Smooth muscle cell (in vitro differentiated cells): ENCODE data around the gene APOM. TPM values are rescaled to one million over a fixed set of nuclear protein-coding genes. Genes with fewer than 3 reads are reported as not detected.

ENCODE experiments used
- DNase-seq: peaks from one replicate; lab custom pipeline; 2025; ENCODE audit not compliant: unreplicated experiment; lab: John Stamatoyannopoulos, UW
- H2AFZ ChIP-seq: fragments of 200-600 bp; sonication (generic); 2 replicates; pipeline ENCODE4 v1.6.0; 2016; ENCODE audit warnings: antibody characterized with exemption, low read depth, mild to moderate bottlenecking
- H3F3A ChIP-seq: fragments of 200-600 bp; sonication (generic); 2 replicates; pipeline ENCODE4 v1.6.0; 2017; ENCODE audit warnings: antibody characterized with exemption, low read depth
- H3K27ac ChIP-seq: fragments of 200-600 bp; sonication (generic); 2 replicates; pipeline ENCODE4 v1.5.1; 2016; ENCODE audit warnings: low read depth, mild to moderate bottlenecking
- H3K27me3 ChIP-seq: fragments of 200-600 bp; sonication (generic); 2 replicates; pipeline ENCODE4 v1.6.1; 2016; ENCODE audit warnings: low read depth, mild to moderate bottlenecking
- H3K36me3 ChIP-seq: fragments of 200-600 bp; sonication (generic); 2 replicates; pipeline ENCODE4 v1.5.1; 2016; ENCODE audit warnings: low read depth
- H3K4me1 ChIP-seq: fragments of 200-600 bp; sonication (generic); 2 replicates; pipeline ENCODE4 v1.5.1; 2016; ENCODE audit warnings: low read depth
- H3K4me2 ChIP-seq: fragments of 200-600 bp; sonication (generic); 2 replicates; pipeline ENCODE4 v1.6.0; 2016; ENCODE audit warnings: mild to moderate bottlenecking
- H3K4me3 ChIP-seq: fragments of 200-600 bp; sonication (generic); 2 replicates; pipeline ENCODE4 v1.5.1; 2016; ENCODE audit warnings: mild to moderate bottlenecking
- H3K79me2 ChIP-seq: fragments of 200-600 bp; sonication (generic); 2 replicates; pipeline ENCODE4 v1.6.0; 2016; ENCODE audit warnings: low read depth, mild to moderate bottlenecking
- H3K9ac ChIP-seq: fragments of 200-600 bp; sonication (generic); 2 replicates; pipeline ENCODE4 v1.6.0; 2016; ENCODE audit warnings: low read depth
- H3K9me3 ChIP-seq: fragments of 200-600 bp; sonication (generic); replicated peaks from 2 replicates; pipeline ENCODE4 v1.5.1; 2016; ENCODE audit warnings: low read depth
- H4K20me1 ChIP-seq: fragments of 200-600 bp; sonication (generic); 2 replicates; pipeline ENCODE4 v1.6.0; 2016; ENCODE audit warnings: low read depth
- WGBS: methylation state at CpG from one replicate; pipeline ENCODE4 v1.1.7; 2016; ENCODE audit warnings: low lambda C conversion rate; 5-methylcytosine and 5-hydroxymethylcytosine counted together
- polyA plus RNA-seq: library from polyadenylated mRNA; unstranded; fragments of >200 nt; fragmentation: Nextera tagmentation; extraction: Ambion mirVana; gene quantifications from 2 replicates; pipeline ENCODE4 v1.2.1, GENCODE V29; 2016
- total RNA-seq: library from RNA; depleted of rRNA; stranded (reverse); fragments of >200 nt; gene quantifications from 2 replicates; pipeline ENCODE4 v1.2.3, GENCODE V29; 2014
- TF ChIP-seq, protein P1 (sequence below): fragments of 200-600 bp; sonication (generic); IDR thresholded peaks from 2 replicates; pipeline ENCODE4 v1.5.1; 2017; ENCODE audit warnings: borderline replicate concordance, mild to moderate bottlenecking, antibody characterized with exemption; ENCODE audit not compliant: insufficient read depth, poor library complexity, severe bottlenecking

APOM gene
- total and polyA plus RNA-seq, 2 experiments from 2014 or later, result 2.3 to 2.7 TPM

GRCh38 chr6:31631681-31632278 lies 23.9 kb upstream of the APOM start:
- WGBS, result 96% methylated on average over 31 of the region's 32 CpGs
- peaks cover 20% of the 10 kb centered on the region for H3K79me2 ChIP-seq
- peaks cover 34% of the 10 kb centered on the region for H3K36me3 ChIP-seq

GRCh38 chr6:31632279-31632946 lies 23.3 kb upstream of the APOM start:
- TF ChIP-seq, protein P1, sequence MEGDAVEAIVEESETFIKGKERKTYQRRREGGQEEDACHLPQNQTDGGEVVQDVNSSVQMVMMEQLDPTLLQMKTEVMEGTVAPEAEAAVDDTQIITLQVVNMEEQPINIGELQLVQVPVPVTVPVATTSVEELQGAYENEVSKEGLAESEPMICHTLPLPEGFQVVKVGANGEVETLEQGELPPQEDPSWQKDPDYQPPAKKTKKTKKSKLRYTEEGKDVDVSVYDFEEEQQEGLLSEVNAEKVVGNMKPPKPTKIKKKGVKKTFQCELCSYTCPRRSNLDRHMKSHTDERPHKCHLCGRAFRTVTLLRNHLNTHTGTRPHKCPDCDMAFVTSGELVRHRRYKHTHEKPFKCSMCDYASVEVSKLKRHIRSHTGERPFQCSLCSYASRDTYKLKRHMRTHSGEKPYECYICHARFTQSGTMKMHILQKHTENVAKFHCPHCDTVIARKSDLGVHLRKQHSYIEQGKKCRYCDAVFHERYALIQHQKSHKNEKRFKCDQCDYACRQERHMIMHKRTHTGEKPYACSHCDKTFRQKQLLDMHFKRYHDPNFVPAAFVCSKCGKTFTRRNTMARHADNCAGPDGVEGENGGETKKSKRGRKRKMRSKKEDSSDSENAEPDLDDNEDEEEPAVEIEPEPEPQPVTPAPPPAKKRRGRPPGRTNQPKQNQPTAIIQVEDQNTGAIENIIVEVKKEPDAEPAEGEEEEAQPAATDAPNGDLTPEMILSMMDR, result no peak
- Histone ChIP-seq H3K36me3 (peaks cover 34% of the 10 kb centered on the region), H3K79me2 (peaks cover 17% of the 10 kb centered on the region), H3K9me3 (no peaks in the 10 kb centered on the region), H3F3A (peaks cover 67% of the 10 kb centered on the region), H3K4me1 (no peaks in the 10 kb centered on the region), H2AFZ (no peak overlapping the region), H3K4me2 (no peak overlapping the region), H4K20me1 (peaks cover 66% of the 10 kb centered on the region), H3K27ac (no peak overlapping the region), H3K27me3 (no peaks in the 10 kb centered on the region), H3K4me3 (no peak overlapping the region), H3K9ac (no peak overlapping the region)
- WGBS, result 95% methylated on average over 26 of the region's 26 CpGs
- DNase-seq, result no peak

More at GRCh38 chr6:31631681-31632278, 23.9 kb upstream of the APOM start:
- TF ChIP-seq, protein P1, result no peak
- Histone ChIP-seq H3K27me3 (no peaks in the 10 kb centered on the region), H2AFZ (no peak overlapping the region), H3K9me3 (no peaks in the 10 kb centered on the region), H3K9ac (no peak overlapping the region), H3K27ac (no peak overlapping the region), H3K4me2 (no peak overlapping the region), H3K4me1 (no peaks in the 10 kb centered on the region), H3K4me3 (no peak overlapping the region), H3F3A (peaks cover 66% of the 10 kb centered on the region), H4K20me1 (peaks cover 72% of the 10 kb centered on the region)
- no peak for DNase-seq

GRCh38 chr6:31633447-31633846 lies 22.2 kb upstream of the APOM start:
- Histone ChIP-seq H3K36me3 (peaks cover 25% of the 10 kb centered on the region), H3K9me3 (no peaks in the 10 kb centered on the region), H4K20me1 (peaks cover 56% of the 10 kb centered on the region), H3K27ac (peak overlapping the region; percentile 42), H3K4me3 (no peak overlapping the region), H3K27me3 (no peaks in the 10 kb centered on the region), H3K79me2 (peaks cover 8% of the 10 kb centered on the region), H3K4me1 (no peaks in the 10 kb centered on the region), H3K9ac (no peak overlapping the region), H3K4me2 (no peak overlapping the region), H2AFZ (no peak overlapping the region), H3F3A (peaks cover 72% of the 10 kb centered on the region)
- TF ChIP-seq, protein P1, result no peak
- 96% methylated on average over 7 of the region's 7 CpGs for WGBS
- no peak for DNase-seq
